Subcutaneous adipose tissue (tissue), 4 donors: ENCODE results near the gene DNAJC16. TPM values are rescaled to one million over a fixed set of nuclear protein-coding genes. Genes with fewer than 3 reads are reported as not detected.

Experiments
- total RNA-seq, 4 donors: library from RNA; depleted of rRNA; stranded (reverse); fragments of >200 nt; gene quantifications; one replicate each; pipeline ENCODE4 v1.1.0, GENCODE V29; 2016
- TF ChIP-seq, protein P1 (sequence below): fragments of 450-650 bp; IDR thresholded peaks from one replicate; pipeline ENCODE4 v1.5.1; 2016; ENCODE audit warnings: low read depth, mild to moderate bottlenecking, control low read depth, antibody characterized with exemption, moderate library complexity

Gene DNAJC16
- total RNA-seq, 4 donors from 2014 or later: 12.1 to 22.3 (median 13.8) TPM

DNA sequence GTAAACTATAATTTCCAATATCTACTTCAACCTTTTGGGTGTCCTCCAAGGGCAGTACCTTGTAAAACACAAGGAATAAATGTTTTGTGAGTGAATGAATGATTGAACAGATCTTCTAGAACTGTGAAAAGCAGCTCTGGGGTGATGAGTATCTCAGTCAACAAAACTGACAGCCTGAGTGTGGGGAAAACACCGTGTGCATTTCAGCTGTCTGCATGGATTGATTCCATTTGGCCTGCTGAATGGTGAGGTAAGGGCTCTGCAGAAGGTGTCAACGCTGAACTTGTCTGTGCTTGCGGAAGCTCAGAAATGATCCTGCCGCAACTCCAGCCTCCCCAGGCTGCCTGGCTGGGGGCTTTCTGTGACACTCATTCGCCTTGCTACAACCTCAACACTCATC is 65.6 kb downstream of the DNAJC16 start:
- TF ChIP-seq, protein P1, sequence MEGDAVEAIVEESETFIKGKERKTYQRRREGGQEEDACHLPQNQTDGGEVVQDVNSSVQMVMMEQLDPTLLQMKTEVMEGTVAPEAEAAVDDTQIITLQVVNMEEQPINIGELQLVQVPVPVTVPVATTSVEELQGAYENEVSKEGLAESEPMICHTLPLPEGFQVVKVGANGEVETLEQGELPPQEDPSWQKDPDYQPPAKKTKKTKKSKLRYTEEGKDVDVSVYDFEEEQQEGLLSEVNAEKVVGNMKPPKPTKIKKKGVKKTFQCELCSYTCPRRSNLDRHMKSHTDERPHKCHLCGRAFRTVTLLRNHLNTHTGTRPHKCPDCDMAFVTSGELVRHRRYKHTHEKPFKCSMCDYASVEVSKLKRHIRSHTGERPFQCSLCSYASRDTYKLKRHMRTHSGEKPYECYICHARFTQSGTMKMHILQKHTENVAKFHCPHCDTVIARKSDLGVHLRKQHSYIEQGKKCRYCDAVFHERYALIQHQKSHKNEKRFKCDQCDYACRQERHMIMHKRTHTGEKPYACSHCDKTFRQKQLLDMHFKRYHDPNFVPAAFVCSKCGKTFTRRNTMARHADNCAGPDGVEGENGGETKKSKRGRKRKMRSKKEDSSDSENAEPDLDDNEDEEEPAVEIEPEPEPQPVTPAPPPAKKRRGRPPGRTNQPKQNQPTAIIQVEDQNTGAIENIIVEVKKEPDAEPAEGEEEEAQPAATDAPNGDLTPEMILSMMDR: no peak

DNA sequence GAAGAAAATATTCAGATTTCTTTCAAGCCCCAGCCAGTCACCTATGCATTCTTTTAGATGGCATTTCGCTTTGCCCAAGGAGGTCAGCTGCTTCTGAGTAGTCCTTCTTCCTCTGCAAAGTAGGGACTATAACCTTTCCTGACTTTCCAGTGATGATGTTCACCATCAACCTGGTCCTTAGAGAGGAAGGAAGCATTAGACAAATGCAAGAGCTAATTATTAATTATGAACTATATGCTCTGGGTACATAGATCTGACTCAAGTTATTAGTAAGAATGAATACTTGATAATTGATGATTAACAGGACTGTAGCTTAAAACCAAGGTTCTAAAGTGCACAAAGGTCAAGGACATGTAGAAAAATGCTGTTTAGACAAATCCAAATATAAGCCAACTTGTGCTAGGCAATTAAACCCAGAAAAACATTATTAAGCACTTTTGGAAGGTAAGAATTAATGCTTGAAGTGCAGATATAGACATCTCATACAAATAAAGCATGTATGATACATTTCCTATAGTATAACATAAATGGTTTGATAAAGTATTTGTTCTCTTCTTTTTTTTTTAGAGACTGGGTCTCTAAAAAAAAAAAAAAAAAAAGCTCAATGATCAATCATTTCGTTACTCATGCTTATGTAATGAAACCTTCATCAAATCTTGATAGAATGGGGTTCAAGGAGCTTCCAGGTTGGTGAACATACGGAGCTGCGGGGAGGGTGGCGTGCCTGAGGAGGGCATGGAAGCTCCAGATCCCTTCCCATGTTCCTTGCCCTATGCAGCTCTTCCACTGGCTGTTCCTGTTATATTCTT is 69.4 kb downstream of the DNAJC16 start:
- TF ChIP-seq, protein P1: no peak

DNA sequence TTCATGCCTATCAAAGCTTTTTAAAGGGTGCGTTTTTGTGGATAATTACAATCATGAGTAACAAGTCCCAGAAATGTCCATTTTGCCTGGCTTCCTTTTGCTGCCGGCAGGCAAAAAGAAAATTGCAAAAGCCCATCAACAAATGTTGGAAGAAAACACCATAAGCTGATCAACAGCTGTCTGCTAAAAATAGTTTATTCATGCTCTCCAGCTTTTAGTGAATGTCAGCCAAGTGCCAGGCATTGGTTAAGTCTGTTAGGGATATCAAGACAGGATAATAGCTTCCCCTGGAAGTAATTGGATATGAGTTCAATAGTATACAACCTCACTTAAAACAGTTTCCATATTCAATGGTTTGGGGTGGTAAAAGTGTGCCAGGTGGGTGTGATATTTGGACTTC is 71.8 kb downstream of the DNAJC16 start:
- TF ChIP-seq, protein P1: no peak

DNA sequence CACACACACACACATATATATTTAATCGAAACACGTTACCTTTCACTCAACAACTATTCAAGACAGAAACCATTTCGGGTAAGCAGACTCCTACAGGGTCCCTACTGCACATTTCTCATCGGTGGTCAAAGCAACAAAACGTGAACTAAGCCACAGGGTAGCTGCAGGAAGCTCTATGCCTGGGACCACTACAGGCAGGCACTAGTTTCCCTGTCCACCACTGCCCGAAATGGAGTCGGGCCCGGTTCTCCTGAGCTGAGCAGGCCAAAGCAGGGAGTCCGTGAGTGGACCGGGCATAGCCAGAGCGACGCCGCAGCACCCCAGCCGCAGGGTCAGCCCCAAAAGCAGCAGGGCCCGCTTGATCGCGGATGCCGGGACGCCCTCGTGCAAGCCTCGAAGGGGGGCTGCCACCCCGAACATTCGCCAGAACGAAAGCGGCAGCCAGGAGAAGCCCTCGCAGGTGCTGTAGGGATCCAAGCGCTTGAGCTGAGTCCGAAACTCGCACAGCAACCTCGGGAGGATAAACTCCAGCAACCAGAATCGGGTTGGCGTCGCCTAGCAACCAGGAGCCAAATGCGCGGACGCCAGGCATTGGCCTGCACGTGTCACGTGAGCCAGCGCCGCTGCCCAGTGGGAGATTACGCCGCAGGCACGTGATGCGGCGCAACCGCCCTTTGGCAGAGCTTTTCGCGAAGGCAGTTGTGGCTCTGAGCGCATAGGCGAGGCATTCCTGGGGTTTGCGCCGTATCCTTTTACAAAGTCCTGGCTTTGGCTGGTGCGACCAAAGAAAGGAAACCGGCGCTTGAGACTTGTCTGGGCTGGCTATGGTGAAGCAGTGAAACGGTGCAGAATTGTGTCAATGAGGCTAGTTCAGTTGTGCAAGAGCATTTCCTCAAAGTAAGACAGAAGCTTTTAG is 76.7 kb downstream of the DNAJC16 start:
- TF ChIP-seq, protein P1: no peak

DNA sequence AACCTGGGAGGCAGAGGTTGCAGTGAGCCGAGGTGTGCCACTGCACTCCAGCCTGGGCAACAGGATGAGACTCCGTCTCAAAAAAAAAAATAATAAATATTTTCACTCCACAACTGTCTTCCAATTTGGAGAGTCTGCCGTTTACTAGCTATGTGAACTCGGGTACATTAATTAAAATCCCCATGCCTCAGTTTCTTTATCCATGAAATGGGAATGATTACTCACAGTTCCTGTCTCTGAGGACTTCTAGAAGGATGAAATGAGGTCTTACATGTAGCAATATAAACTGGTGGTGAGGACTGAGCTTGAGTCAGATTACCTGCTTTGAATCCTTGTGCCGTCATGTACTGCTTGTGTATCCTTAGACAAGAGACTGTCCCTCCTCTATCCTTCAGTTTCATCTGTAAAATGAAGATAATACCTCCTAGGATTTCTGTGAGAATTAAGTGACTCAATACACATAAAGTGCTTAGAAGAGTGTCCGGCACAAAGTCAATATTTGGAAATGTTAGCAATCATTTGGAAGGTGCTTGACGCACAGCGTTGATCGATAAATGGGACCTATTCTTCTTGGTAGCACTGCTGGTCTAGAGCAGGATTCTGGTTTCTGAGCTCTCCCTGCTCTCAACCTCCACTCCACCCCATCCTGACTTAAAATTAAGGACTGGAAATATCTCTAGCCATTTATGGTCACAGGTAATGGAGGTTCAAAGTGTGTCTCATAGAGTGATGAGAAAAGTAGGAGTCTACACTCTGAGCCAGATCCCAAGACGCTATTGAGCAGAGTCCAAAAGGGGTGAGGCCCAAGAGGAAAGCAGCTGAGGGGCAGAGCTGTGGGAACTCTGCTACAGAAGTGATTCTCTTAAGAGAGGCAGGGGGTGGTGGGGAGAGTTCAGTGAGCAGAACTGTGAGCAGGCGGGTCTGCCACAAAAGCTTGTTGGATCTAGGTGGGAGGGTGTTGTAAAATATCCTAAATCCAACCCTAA is 79.0 kb downstream of the DNAJC16 start:
- TF ChIP-seq, protein P1: no peak

DNA sequence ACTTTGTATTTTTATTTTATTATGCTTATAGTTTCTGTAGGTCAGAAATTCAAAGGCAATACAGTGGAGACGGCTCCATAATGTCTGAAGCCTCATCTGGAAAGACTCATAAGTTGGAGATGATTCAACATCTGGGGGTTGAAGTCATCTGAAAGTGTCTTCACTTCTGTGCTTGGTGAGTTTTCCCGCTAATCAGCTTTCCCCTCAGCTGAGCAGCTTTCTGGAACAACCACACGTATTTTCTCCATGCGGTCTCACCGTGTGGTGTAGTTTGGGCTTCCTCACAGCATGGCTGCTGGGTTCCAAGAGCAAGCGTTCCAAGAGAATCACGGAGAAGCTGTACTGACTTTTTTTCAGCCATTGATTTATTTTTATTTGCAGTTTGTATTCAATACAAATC is 83.0 kb downstream of the DNAJC16 start:
- TF ChIP-seq, protein P1: no peak
